Stimulated activated naive CD4-positive, alpha-beta T cell (primary cell): ENCODE data around the gene SPOCK1.

Experiments used
- DNase-seq, 6 experiments: peaks; one replicate each; lab custom pipeline; 2025; lab: John Stamatoyannopoulos, UW

SPOCK1 gene

DNA sequence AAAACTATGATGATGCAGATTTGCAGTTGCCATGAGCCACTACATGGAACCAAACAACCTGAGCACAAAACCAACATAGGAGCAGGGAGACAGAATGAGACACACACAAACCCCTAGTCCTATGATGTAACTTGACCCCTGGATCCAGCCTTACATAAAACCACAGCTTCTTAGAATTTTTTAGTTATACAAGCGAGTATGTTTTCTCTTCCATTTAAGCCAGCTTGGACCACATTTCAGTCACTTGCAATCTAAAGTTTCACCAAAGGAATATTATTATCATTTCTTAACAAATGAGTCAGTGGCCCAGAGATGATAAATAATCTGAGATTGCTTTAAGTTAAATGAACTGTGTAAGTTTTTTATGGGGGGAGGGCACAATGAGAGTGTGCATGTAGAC is 6.8 kb downstream of the SPOCK1 start:
- no peak for DNase-seq

DNA sequence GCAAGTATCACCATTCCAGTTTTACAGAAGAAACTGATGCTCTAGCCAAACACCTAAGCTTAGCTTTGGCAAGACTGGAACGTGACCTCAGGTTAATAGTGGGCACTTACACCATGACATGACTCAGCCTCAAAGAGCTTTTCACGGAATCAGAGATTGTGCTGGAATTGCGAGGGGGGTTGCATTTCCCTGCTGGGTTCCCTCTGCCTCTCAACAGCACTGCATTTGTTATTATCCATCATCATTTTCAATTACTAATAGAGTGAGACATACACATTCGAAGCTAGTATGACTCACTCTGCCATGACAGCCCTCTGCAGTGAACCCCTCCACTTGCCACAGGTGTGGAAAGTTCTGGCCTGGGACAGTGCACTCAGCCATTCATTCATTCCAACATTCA is 8.0 kb downstream of the SPOCK1 start:
- DNase-seq, result no peak

DNA sequence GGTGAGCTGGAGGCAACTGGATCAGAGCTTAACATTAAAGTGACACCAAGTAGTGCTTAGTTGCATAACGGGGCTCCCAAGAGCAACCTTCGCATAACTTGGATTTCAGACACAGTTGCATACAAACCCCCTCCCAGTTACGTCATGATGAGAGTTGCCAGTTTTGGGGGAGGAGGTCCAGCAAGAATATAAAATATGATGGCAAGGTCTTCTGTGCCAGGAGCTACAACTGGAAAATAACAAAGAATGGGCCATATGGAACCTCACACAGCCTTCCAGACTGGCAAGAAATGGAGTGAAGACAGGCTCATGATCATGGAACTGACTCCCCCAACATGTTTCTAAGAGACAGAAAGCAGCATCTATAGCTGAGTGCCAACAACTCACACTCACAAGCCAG is 8.5 kb downstream of the SPOCK1 start:
- DNase-seq, result no peak

DNA sequence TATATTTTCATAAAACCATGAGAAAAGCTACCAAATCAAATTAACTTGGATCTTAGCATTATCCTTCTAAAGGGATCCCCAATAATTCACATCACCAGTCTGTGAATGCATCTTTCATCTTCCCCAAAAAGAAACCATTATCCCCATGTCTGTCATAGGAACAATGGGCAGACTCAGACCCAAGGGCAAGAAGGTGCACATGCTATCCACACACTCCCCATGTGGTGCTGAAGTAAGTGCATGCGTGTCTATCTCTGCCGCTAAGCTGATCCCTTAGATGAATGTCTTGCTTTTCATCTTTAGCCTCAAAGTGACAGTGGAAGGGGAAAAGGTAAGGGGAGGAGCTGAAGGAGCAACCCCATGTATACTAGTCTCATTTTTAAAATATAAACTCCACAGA is 10.2 kb downstream of the SPOCK1 start:
- no peak for DNase-seq

DNA sequence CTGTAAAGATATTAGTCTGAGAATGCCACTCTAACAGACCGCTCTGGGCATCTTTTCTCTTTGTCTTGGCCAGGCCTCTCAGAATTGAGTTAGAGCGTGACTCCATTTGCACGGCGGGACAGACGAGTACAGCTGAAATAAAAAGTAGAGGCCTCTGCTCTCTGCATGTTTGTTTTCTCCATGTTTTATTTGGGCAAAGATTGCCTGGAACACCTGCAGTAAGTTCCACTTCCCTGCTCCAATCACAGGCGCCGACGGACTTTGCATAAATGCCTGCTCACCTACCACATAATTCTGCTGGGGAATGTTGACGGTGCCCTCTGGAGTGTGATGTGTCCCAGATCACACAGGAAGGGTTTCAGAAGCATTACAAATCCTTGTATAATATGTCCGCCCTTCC is 10.6 kb downstream of the SPOCK1 start:
- no peak for DNase-seq

DNA sequence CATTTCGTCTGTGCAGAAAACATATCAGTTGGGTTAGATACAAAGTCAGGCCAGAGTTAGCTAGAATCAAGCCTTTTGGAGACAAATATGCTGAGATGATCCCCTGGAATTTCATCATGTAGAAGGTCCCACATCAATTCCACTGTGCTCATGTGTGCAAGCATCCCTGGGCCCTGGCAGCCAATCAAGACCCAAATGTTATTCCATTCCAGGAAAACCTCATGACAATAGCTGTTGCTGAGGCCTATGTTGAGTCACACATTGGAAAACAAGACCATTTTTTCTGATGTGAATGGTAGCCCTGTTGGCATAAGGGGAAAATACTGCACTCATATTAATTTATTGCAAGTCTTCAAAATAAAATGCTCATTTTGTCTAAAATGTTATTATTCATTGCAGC is 11.5 kb downstream of the SPOCK1 start:
- DNase-seq, result no peak

DNA sequence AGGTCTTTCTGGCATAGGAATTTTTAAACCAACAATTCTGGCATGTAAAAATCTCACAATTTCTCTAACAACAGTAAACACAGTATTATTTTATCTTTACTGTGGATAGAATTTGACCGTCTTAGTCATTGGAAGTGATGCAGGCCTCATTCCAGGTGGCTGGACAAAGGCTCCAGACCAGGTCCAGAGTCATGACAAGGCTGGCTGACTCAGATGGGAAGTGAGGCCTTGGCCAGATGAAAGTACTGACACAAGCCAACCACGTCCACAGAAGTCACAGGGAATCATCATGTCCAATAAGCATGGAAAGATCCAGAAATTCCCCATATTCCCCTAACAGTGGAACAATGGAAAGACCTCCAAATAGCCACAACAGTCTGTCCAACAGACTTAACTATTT is 12.4 kb downstream of the SPOCK1 start:
- DNase-seq, result no peak

DNA sequence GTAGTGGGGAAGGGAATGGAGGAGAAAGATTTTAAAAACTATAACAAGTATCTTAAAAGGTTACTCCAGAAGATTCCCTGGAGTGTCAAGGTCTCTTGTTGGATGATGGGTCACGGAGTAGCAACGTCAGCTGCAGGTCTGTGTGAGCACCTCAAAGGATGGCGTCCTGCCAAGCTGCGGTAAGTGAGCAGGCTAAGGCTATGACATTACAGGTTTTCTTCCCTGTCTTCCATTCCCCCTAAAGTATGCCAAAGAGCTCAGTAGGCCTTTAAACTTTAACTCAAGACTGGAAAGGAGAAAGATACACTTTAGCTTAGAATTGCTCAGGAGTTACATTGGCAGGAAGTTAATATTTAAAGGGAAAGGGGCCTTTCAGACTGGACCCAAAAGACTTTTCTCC is 17.5 kb downstream of the SPOCK1 start:
- DNase-seq, result no peak

DNA sequence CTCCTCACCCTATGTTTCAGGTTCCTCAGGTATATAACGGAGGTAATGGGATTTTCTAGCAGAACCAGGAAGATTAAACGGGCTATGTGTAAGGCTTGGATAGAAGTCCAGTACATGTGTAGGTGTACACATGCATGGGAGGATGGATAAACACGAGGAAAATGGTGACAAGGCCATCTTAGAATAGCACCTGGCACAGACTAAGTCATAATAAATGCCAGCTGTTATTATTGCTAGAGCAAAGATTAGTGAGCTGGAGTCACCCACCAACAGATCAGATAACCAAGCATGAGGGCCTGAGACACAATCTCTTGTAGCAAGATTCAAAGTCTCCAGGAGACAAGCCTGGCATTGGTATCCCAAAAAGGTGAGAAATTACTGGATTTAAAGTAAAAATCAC is 21.1 kb downstream of the SPOCK1 start:
- DNase-seq, result no peak

DNA sequence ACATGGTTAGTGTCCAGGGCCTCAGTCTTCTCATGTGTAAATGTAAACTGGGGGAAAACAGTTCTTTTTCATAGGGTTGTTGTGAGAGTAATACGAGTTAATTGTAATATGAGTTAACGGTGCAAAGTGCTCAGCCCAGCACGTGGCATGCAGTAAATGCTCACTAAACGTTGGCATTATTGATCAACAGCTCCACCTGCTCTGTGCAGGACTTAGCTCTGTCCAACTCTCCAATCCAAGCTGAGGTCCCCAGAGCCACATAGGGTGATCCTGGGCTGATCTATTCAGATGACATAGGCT is 28.3 kb downstream of the SPOCK1 start:
- no peak for DNase-seq

DNA sequence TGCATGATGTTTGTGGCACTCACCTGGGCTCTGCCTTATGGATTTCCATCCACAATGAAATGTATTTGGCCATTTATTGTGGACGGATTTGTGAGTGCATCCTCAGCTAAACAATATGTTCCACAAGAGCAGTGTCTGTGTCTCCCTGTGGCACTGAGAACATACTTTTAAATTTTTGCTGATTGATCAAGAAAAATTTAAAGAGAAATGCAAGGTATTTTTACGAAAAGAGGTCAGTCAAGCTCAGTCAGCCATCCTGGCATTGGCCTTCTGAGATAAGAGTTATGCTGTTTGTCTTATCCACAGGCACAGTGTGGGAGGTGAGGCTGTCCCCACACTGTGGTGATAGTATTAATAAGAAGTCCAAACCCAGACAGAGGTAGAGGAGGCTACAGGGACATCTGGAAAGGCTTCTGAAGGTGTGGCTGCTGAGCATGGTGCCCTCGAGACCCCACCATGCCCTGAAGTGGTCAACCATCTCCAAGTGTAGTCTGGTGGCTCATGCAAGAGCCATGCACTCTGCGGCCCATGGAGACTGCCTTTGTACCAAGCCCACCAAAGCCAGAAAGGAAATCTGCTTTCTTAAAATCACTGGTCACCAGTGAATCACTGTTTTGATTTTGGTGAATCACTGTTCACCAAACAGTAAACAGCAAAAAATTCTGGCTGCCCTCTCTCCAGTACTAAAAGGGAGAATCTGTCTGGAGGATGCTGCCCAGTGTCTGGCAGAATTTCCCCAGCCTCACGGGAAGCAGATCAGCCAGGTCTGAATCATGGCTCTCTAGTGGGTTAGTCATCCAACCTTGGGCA is 28.8 kb downstream of the SPOCK1 start:
- DNase-seq, result no peak

DNA sequence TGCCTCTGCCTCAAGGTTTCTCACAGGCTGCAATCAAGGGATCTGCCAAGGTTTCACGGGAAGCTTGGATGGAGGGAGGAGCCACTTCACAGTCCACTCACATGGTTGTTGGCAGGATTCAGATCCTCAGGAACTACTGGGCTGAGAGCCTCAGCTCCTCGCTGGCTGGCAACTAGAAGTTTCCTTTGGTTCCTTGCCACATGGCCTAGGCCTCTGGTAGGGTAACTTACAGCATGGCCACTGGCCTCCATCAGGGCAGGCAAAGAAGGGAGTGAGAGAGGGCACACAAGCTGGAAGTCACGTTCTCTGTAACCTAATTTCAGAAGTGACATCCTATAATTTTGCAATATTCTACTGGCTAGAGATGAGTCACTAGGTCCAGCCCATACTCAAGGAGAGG is 32.2 kb downstream of the SPOCK1 start:
- DNase-seq, result no peak

DNA sequence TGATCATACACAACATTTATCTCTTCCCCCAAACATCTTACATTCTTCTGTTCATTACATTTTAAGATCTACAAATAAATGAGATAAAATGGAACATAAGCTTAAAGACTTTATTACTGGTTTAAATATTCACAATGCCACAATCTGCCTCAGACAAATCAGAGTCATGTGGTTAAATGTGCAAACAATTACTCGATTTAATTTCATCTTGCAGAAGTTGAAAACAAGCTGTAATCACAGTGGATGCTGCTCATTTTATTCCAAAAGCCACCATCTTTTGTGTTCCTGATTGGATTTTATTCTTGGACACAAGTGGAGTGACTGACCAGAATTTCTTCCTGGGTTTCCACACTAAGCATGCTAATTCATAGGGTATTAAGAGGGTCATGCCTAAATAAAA is 33.2 kb downstream of the SPOCK1 start:
- DNase-seq, result no peak

DNA sequence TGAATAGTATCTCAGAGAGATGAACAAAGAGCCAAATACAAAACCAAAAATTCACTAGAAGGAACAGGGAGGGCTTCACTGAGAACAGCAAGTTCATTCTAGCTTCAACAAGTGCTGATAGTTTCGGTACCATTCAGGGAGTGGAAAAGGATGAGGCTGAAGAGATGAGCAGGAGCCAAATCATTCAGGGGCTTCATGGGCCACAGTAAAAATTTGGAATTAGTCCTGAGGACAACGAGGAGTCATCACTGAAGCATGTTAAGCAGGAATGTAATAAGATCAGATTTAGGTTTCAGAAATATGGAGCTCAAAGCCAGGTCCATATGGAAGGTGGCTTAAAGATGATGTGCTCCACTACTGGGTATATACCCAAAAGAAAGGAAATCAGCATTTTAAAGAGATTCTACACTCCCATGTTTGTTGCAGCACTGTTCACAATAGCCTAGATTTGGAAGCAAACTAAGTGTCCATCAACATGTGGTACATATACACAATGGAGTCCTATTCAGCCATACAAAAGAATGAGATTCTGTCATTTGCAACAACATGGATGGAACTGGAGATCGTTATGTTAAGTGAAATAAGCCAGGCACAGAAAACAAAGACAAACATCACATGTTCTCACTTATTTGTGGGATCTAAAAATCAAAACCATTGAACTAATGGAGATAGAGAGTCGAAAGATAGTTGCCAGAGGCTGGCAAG is 36.2 kb downstream of the SPOCK1 start:
- DNase-seq, result no peak

DNA sequence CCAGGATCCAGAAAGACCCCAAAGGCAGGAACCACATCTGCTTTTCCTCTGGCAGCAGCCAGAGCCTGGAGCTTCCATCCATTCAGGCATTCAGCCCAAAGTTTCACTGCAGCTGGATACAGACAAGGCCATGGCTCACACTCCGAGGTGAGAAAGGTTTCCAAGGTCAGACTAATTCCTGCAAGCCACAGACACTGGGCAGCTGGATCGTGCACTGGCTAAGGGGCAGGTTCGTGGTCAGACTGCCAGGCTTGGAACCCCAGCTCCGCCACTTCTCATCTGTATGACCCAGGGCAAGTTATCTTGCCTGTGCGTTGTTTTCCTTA is 36.9 kb downstream of the SPOCK1 start:
- no peak for DNase-seq

DNA sequence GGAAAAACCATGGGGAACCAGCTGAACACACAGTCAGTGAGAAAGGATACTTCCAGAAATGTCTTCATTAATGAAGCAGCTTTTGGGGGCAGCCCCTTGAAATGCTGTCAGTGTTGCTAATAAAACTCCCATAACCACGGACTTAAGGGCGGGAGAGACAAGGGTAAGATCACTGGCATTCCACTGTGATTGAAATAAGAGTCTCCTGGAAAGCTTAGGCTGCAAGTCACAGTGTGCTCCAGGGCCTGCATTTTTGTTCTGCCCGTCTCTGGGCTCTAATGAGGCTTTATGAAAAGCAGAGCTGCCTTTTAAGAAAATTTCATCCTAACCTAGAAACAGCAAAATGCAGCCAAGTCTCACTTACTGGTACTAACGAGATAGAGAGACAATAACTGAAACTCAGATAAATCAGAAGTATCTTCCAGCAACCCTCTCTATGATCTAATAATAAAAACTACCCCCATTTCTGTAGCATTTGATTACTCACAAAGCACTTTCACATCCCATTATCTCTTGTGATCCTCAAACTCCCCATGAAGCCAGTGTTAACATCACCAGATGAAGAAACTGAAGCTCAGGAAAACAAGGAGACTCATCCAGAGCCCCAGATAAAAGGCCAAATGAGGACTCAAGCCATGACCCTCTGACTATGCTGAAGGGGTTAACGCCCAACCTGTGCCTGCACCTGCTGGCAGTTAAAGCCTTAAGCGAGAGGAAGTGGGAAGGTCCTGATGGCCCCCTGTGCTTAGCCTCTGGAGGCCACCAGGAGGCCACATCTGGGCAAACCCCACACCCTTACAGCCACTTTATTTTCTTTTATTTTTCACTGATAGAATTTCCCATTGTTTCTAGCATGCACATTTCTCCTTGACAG is 37.5 kb downstream of the SPOCK1 start:
- no peak for DNase-seq

DNA sequence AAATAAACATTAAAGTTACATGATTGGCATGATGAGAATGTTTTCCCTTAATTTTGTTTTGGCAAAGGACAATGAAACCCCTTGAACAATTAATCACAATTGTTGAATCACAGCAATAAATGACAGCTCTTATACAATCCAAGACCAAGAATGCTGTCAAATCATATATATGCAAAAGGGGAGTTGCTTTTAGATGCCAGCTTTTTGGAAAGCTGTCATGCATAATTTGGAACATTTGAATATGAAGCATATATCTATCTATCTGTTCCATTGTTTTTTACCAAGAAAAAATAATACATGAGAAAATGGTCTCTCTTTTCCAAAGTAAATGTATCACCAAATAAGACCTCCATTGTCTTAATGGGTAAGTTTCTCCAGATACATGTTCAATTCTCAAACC is 44.5 kb downstream of the SPOCK1 start:
- no peak for DNase-seq

DNA sequence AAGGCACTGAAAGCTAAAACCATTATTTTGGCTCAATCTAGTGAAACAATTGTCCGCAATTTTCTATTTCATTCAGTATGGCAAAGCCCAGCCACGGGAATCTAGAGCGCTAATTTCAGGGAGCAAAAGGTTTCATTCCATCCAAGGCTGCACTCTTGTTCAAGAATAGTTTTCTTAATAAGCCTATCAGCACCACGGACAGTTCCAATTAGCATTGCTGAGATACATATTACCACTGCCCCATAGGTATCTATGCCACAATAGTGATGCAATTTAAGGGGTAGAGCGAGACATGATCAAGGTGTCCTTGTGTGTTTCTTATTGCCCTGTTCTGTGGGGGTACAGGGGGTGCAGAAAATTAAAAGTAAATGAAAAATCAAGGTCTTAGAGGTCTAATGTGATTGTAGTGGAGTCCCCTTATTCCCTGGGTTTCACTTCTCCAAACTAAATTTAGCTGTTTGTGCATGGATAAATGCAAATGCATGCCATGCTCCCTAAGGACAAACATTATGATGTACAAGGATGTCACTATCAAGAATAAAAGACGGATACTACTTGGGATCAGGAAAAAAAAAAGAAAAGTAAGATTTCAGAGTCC is 45.5 kb downstream of the SPOCK1 start:
- no peak for DNase-seq

DNA sequence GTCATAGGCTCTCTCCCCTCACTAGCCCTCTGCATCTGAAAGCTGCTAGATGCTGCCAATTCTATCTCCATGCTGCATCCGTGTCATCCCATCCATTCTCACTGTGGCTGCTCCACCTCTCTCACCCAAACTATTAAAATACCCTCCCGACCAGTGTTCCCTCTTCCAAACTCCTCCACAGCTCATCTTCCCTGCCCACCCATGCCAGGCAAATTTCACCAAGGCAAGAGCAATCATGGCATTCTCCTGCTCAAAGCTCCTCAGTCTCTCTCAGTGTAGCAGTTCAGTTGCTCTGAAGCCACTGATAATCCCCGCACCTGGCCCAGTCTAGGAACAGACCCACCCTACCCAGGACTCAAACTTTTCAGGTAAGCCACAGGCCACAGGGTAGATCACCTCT is 48.4 kb downstream of the SPOCK1 start:
- no peak for DNase-seq

DNA sequence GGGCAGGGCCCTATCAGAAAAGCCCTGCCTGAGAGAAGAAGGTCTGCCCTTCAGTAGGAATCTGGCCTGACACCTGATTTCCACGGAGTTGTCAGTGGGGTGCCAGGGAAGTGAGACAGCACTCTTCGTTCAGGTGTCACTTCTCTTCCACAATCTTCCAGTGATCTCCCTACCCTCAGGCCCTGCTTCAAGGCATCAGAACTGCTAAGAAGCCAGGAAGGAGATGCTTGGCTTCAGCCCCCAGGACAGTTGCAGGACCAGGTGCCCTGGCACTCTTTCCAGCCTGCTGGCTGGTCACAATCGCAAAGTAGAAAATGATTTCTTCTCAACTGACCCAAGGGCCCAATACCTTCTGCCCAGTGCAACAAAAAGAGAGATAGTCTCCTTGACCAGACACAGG is 50.3 kb downstream of the SPOCK1 start:
- DNase-seq, result no peak

DNA sequence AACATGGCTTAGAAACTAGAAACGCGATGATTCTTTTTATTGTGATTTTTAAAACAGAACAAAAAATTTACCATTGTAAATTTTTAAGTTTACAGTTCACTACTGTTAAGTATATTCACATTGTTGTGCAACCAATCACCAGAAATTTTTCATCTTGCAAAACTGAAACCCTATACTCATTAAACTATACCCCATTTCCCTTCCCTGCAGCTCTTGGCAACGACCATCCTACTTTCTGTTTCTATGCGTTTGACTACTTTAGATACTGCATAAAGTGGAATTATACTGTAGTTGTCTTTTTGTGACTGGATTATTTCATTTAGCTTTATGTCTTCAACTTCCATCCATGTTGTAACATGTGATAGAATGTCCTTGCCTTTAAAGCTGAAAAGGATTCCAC is 52.5 kb downstream of the SPOCK1 start:
- no peak for DNase-seq

DNA sequence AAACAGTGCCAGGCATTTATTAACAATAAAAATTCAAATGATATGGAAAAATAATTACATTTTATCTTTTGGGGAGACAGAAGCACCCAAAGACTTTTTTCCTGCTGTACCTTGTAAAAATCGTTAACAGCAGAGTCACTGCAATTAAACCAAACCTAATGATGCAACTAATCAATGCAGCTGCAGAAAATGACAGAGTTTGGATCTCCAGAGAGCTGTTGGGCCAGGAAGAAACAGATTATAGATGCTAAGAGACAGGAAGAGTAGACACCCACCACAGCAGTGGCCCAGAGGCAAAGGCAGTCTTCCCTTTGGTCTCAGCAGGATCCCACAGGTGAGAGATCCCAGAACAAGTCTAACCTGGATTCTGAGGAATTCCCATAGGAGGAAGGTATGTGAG is 53.0 kb downstream of the SPOCK1 start:
- no peak for DNase-seq

DNA sequence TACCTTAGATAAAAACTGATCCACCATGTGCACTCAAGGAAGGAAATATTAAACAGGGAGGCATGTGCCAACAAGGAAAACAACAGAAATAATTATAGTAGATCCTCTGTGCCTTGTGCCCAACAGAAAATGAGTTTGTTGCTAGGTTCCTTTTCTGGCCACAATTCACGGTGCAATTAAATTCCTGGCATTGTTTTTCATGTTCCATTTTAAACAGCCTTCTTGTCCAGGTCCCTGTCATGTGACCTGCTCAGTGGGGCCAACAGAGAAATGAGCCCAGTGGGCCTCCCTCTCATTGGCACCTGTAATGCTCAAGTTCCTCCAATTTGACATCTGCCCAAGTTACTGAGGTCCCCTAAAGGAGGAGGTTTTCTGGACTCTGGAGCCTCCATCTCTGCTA is 56.5 kb downstream of the SPOCK1 start:
- DNase-seq, result no peak
